K562 (cell line): ENCODE results near the gene RGL4. TPM values are rescaled to one million over a fixed set of nuclear protein-coding genes. Genes with fewer than 3 reads are reported as not detected.
A peak's percentile ranks its signal among the peaks of the same experiment; 100 is the strongest.

Experiments
- ARNT ChIP-seq, 2 experiments: fragments of 450-650 bp; IDR thresholded peaks; 2 replicates each; pipeline ENCODE4 v1.6.1; 2016; ENCODE audit warnings: mild to moderate bottlenecking in 1 of 2
- BDP1 ChIP-seq: IDR thresholded peaks from 3 replicates; pipeline ENCODE4 v1.6.1; 2011; ENCODE audit not compliant: insufficient read length, insufficient read depth
- CGGBP1 ChIP-seq: fragments of 250-450 bp; sonication (Bioruptor Pico); IDR thresholded peaks from 2 replicates; pipeline ENCODE4 v1.9.0; 2021; ENCODE audit warnings: mild to moderate bottlenecking
- HMBOX1 ChIP-seq: sonication (generic); IDR thresholded peaks from 2 replicates; pipeline ENCODE4 v1.6.1; 2016
- MBD2 ChIP-seq: sonication (generic); IDR thresholded peaks from 2 replicates; pipeline ENCODE4 v1.6.1; 2016; ENCODE audit warnings: low read depth, borderline replicate concordance
- MYBL2 ChIP-seq, 2 experiments: fragments of 450-650 bp in 1 of 2; sonication (generic) in 1 of 2; formaldehyde crosslinking in 1 of 2; IDR thresholded peaks; 2 replicates each; pipeline versions ENCODE4 v1.6.1 to v1.8.1; 2017 to 2022; ENCODE audit warnings: borderline replicate concordance in 1 of 2, inconsistent platforms in 1 of 2, low read depth in 1 of 2, mild to moderate bottlenecking in 1 of 2, missing genetic modification reagents in 1 of 2, moderate library complexity in 1 of 2
- NR0B1 ChIP-seq: fragments of 450-650 bp; IDR thresholded peaks from one replicate; pipeline ENCODE4 v1.6.1; 2018; ENCODE audit warnings: mild to moderate bottlenecking, moderate library complexity; ENCODE audit not compliant: partially characterized antibody
- PCBP2 ChIP-seq: fragments of 200-400 bp; formaldehyde crosslinking; IDR thresholded peaks from 2 replicates; pipeline ENCODE4 v1.6.1; 2018; ENCODE audit warnings: low read length, low read depth, mild to moderate bottlenecking, moderate library complexity; ENCODE audit not compliant: poor library complexity, severe bottlenecking
- RBM14 ChIP-seq: fragments of 200-400 bp; formaldehyde crosslinking; IDR thresholded peaks from 2 replicates; pipeline ENCODE4 v1.6.1; 2018; ENCODE audit warnings: low read depth, mild to moderate bottlenecking, low read length, moderate library complexity, borderline replicate concordance; ENCODE audit not compliant: insufficient read depth
- SMAD4 ChIP-seq: fragments of 250-450 bp; sonication (Bioruptor Pico); conservative IDR thresholded peaks from 2 replicates; pipeline ENCODE4 v1.8.0; 2021; ENCODE audit warnings: inconsistent platforms, mild to moderate bottlenecking, moderate library complexity
- SRSF3 ChIP-seq: fragments of 200-400 bp; formaldehyde crosslinking; IDR thresholded peaks from 2 replicates; pipeline ENCODE4 v1.6.1; 2016; ENCODE audit warnings: mild to moderate bottlenecking, low read length, moderate library complexity; ENCODE audit not compliant: insufficient read depth
- TOE1 ChIP-seq, 2 experiments: fragments of 450-650 bp in 1 of 2; sonication (generic) in 1 of 2; formaldehyde crosslinking in 1 of 2; IDR thresholded peaks; 2 replicates each; pipeline versions ENCODE4 v1.7.1 to v1.8.0; 2016 to 2022; ENCODE audit warnings: borderline replicate concordance in 2 of 2, mild to moderate bottlenecking in 2 of 2, antibody characterized with exemption in 1 of 2, inconsistent platforms in 1 of 2, low read depth in 1 of 2, missing genetic modification reagents in 1 of 2, moderate library complexity in 1 of 2
- U2AF1 ChIP-seq: fragments of 200-400 bp; formaldehyde crosslinking; optimal IDR thresholded peaks from 2 replicates; pipeline ENCODE3; 2017; ENCODE audit warnings: mild to moderate bottlenecking, low read depth, low read length, moderate library complexity
- U2AF2 ChIP-seq: fragments of 200-400 bp; formaldehyde crosslinking; optimal IDR thresholded peaks from 2 replicates; pipeline ENCODE3; 2017; ENCODE audit warnings: low read depth, mild to moderate bottlenecking, low read length
- ZKSCAN8 ChIP-seq: fragments of 200-800 bp; sonication (Bioruptor generic); IDR thresholded peaks from 2 replicates; pipeline ENCODE4 v1.6.1; 2016; ENCODE audit warnings: missing genetic modification characterization, missing compliant biosample characterization
- ZNF24 ChIP-seq: fragments of 450-650 bp; IDR thresholded peaks from 2 replicates; pipeline ENCODE4 v1.6.1; 2016
- ZNF277 ChIP-seq: fragments of 250-450 bp; sonication (Bioruptor Pico); IDR thresholded peaks from 2 replicates; pipeline ENCODE4 v1.8.0; 2022; ENCODE audit warnings: inconsistent platforms, mild to moderate bottlenecking, moderate library complexity, borderline replicate concordance
- ZNF282 ChIP-seq: sonication (generic); formaldehyde crosslinking; IDR thresholded peaks from 2 replicates; pipeline ENCODE4 v1.8.1; 2023; ENCODE audit warnings: missing genetic modification reagents
- ZNF395 ChIP-seq: fragments of 200-800 bp; sonication (Bioruptor generic); IDR thresholded peaks from 2 replicates; pipeline ENCODE4 v1.6.1; 2017; ENCODE audit warnings: missing genetic modification characterization, missing compliant biosample characterization
- ZNF695 ChIP-seq: fragments of 450-650 bp; formaldehyde crosslinking; IDR thresholded peaks from 2 replicates; pipeline ENCODE4 v1.4.0; 2020; ENCODE audit warnings: mild to moderate bottlenecking, moderate library complexity
- polyA plus RNA-seq, 8 experiments: library from polyadenylated mRNA; depleted of rRNA in 4 of 8; stranded (reverse) in 5 of 8; unstranded in 3 of 8; fragments of >200 nt; fragmentation: Nextera tagmentation in 2 of 8; fragmentation: Illumina TruSeq in 1 of 8; extraction: Ambion mirVana in 2 of 8; extraction: Trizol in 1 of 8; gene quantifications; 2 replicates each; pipeline versions ENCODE4 v1.2.1 to v1.2.3, GENCODE V29; 2011 to 2014; ENCODE audit warnings: inconsistent platforms in 1 of 8, missing spikeins in 1 of 8
- total RNA-seq, 7 experiments: library from RNA; depleted of rRNA in 6 of 7; stranded (reverse); fragments of >200 nt in 6 of 7; fragmentation: Illumina TruSeq in 2 of 7; extraction: Trizol in 2 of 7; gene quantifications; 2 replicates each; pipeline versions ENCODE4 v1.2.1 to v1.2.3, GENCODE V29; 2011 to 2021; ENCODE audit warnings: low replicate concordance in 1 of 7

Gene RGL4
- total and polyA plus RNA-seq, 9 of the 15 experiments (the other 6 are each of a cell fraction or from before 2014, with no cell fraction given): not detected

GRCh38 chr22:23716811-23717801 lies 26.3 kb downstream of the RGL4 start (continued):
- no peak for TF ChIP-seq U2AF1
- peak; percentile 85 for TF ChIP-seq TOE1 (IDR thresholded peaks at IDR 0.05; ENCODE audit: borderline replicate concordance)
- TF ChIP-seq TOE1 (CRISPR knock-in tag; IDR thresholded peaks at IDR 0.05; ENCODE audit: borderline replicate concordance, low read depth): no peak
- no peak for TF ChIP-seq ZNF277
- no peak for TF ChIP-seq ZNF695 (CRISPR knock-in tag)
- TF ChIP-seq ARNT (IDR thresholded peaks at IDR 0.05): no peak
- no peak for TF ChIP-seq NR0B1
- TF ChIP-seq SMAD4 (CRISPR knock-in tag): 0 out of 2 replicates have a peak, but pooled peaks have one; percentile 28
- TF ChIP-seq BDP1: no peak
- no peak for TF ChIP-seq ZKSCAN8 (CRISPR knock-in tag)
- no peak for TF ChIP-seq RBM14
- TF ChIP-seq U2AF2: no peak
- peak; percentile 72 for TF ChIP-seq MBD2
- no peak for TF ChIP-seq PCBP2
- TF ChIP-seq MYBL2 (IDR thresholded peaks at IDR 0.05; ENCODE audit: low read depth): no peak
- TF ChIP-seq MYBL2 (CRISPR knock-in tag; IDR thresholded peaks at IDR 0.05; ENCODE audit: borderline replicate concordance): no peak
- no peak for TF ChIP-seq ZNF282 (CRISPR knock-in tag)
- TF ChIP-seq HMBOX1: no peak
- TF ChIP-seq ZNF395: peak; percentile 51; the same call in 1 of the 2 replicates
- TF ChIP-seq ZNF24: no peak
- no peak for TF ChIP-seq SRSF3
- TF ChIP-seq CGGBP1 (CRISPR knock-in tag): no peak
